Activated CD4-positive, alpha-beta T cell treated with anti-CD3 and anti-CD28 coated beads, Interleukin-2, Interleukin-4, amounts not matched to agents 100 ng/mL and 50 ng/mL, durations not matched to agents 16 hours and 8 hours (primary cell): Measurements from ENCODE around the gene HAUS2.
"Not testable (repeated sequence)": the region's sequence is repeated elsewhere in the genome, so short reads cannot be mapped to it uniquely, and the experiment has no call there.

Experiments
- DNase-seq: peaks from one replicate; pipeline ENCODE4 v3.0.0-alpha.2; 2020; ENCODE audit warnings: low spot score

Gene HAUS2

GRCh38 chr15:42548249-42549031 is at the start of gene HAUS2, which contains the start of gene LRRC57:
Gene HAUS2 (plus strand): TSS chr15:42548838. CDS start chr15:42548873, 35 bp downstream.
Gene LRRC57 (minus strand): TSS chr15:42548793. CDS start chr15:42548434, 359 bp downstream.
- peak; percentile 90 for DNase-seq

DNA sequence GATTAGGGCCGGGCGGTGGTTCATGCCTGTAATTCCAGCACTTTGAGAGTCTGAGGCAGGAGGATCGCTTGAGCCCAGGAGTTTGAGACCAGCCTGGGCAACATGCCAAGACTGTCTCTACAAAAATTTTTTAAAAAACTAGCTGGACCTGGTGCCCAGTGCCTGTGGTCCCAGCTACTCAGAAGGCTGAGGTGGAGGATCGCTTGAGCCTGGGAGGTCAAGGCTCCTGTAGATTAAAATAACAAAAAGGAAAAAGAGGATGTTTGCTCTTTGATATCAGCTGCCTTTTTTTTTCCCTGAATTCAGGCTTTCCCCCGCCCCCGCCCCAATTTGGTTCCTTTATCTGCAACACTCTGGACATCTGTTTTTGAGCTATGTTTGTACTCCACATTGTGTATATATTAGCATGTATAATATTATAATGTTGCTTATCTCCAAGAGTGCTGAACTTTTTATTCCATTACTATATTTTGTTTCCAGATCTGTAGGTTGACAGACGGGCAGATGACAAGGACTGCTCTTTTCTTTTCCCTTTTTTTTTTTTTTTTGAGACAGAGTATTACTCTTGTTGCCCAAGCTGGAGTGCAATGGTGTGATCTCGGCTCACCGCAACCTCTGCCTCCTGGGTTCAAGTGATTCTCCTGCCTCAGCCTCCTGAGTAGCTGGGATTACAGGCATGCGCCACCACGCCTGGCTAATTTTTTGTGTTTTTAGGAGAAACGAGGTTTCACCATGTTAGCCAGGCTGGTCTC is 48.6 kb upstream of the HAUS2 start:
- DNase-seq = no peak

DNA sequence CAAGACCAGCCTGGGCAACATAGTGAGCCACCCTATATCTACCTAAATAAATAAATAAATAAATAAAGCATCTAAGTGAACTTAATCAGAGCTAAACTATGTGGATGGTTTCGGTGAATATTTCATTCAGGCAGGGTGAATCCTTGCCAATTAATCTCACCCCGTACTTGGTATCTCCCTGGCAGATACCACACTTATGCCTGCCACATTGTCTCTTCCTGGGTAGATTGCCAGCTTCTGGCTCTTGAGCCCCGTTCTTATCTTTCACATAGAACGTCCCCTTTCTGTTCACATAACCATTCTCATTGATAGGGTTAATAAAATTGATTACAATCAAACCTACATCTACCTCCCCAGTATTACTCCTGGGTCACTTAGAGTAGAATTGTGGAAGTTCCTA is 46.2 kb upstream of the HAUS2 start:
- no peak for DNase-seq

GRCh38 chr15:42503825-42504224 is 44.8 kb upstream of the HAUS2 start:
- no peak for DNase-seq

GRCh38 chr15:42504631-42505030 is 44.0 kb upstream of the HAUS2 start:
- DNase-seq = no peak

DNA sequence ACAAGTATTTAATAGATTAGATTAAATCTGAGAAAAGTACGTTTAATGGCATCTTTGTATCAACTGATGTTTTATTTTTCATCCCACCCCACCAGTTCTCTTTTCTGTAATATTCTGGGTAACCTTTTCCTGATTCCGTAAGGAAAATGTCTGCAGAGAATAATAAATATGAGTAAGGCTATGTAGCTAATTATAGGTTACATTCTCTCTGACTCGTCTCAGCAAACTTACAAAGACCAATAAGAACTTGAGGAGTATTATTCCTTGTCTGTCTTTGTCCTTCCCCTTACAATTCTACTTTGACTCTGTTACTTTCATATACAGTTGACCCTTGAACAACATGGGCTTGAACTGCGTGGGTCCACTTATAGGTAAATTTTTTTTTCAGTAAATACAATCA is 41.1 kb upstream of the HAUS2 start:
- DNase-seq = no peak

DNA sequence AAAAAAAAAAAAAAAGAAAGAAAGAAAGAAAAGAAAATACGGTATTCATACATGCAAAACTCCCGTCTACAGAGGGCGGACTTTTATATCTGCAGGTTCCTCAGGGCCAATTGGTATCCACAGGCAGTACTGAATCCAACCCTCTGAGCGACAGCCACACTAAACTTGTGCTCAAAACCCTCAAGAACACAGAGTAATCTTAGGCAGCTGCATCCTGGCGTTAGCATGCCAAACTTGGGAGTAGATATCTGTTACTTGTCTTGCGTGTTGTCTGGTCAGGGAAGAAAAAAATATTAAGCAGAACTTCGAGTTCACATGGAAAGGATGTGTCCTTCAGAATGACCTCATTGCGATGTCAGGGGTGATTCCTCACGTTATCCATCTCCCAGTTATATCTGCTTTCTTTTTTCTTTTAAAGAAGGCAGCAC is 40.4 kb upstream of the HAUS2 start:
- no peak for DNase-seq

DNA sequence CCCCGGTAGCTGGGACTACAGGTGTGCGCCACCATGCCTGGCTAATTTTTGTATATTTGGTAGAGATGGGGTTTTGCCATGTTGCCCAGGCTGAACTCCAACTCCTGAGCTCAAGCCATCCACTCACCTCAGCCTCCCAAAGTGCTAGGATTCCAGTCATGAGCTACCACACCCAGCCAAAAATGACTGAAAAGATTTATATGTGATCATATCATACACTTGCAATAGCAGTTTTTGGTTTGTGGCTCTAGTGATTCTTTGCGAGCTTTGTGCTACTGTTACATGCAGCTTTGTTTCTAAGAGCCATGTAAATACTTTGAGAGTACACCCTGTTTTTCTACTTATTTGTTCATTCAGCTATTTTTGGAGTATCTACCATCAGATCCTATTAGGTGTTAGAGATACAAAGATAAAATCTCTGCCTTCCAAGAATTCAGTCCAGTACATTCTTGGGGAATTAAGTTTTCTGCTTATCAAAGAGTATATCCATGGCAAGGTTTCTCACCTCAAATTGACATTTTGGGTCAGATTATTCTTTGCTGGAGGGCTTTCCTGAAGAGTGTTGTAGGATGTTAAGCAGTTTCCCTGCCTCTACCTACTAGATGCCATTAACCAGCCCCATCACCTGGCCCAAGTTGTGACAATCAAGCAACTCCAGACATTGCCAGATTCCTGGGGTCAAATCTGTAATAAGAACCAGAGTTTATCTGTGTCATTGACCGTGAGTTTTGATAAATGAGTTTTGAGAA is 38.2 kb upstream of the HAUS2 start:
- no peak for DNase-seq

DNA sequence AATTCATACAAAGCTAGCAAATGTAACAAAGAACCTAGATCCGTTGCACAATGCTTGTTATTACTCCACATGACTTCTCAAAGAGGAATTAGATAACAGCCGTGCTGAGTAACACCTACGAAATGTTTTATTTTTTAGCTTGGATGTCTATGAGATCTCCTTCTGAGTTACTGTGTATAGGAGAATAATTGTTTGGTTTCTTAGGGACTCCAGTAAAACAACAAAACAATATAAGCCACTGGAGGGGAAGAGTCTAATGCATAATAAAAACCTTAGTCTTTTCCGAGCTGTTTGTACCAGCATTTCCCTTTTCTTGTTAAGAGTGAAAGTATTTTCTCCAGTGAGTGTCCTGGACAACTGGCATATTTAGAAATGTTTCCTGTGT is 37.6 kb upstream of the HAUS2 start:
- no peak for DNase-seq

DNA sequence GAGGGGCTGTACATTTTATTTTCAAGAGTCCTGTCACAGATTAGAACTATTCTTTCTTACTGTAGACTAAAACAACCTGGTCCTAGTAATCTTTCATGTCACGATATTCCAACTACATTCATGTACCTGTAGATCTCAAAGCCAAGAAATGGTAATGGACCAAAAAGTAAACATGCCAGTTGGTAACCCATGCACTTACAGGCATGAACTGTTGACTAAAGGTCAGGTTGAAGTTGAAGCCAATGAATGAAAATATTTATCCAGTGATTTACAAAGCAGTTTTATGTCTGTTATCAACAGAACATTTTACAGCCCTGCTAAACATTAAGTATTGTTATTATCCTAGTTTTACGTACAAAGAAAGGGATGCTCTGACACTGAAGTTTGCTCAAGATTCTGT is 25.3 kb upstream of the HAUS2 start:
- DNase-seq = no peak

- no peak for DNase-seq
These were observed 19.7 kb upstream of the HAUS2 start for GRCh38 chr15:42528970-42529369.

DNA sequence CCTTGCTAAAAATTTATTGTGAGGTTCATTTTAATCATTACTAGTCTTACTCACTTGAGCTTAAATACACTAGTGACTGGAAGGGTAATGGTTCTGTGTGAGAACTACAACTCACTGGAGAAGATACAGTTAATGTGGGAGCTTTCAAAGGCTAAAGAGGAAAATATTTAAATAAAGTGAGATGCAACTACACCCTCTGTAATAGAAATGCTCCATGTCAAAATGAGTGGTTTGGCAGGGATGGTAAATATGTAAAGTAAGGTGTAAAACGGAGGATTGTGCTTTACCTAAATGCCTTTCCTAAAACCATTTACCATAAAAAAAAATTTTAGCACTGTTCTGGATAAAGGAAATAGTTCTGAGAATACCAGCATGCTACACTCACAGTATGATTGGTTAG is 15.4 kb upstream of the HAUS2 start:
- no peak for DNase-seq

DNA sequence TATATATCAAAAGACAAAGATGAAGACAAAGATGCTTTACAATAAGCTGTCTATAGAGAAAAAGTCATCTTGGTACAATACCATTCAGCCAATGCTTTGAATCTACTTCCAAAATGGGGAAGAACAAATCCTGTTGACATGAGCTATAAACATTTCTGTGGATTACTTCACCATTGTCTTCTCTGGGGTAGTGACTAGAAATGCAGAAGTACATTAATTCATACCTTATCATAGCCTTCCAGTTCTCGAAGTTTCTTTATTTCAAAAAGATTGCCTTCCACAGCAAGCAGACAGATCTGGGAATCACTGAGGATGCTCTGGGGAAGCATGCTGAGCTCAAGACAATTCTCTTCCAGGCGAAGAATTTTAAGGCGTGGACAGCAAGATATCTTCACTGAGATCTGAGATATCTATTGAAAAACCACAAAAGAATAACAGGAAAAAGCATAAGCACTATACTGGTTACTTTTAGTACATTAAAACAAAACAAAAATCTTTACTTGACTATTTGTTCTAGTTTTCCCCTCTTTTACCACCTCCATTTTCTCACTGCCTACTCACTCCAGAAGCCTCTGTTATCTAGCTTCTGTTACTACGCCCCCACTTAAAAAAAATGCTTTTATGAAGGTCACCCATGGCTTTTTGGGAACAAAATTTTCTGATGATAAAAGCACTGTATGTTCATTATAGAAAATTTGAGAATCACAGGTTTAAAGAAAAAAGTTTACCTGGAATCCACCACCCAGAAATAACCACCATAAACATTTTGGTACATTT is 3.6 kb upstream of the HAUS2 start:
- no peak for DNase-seq

DNA sequence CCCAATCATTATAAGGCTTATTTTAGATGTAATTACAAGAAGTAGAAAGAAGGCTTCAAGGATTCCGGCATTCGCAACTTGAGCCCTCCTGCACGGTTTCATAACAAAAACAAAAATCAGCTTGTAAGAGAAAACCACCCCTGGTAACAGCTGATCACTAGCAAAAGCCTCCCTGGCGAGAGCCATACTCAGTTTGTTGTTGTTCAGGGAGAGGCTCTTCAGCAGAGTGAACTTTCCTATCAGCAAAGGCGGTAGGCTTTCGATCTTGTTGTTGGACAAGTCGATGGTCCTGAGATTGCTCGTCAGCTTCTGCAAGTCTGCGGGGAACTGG is 755 bp upstream of the HAUS2 start:
- DNase-seq = no peak

DNA sequence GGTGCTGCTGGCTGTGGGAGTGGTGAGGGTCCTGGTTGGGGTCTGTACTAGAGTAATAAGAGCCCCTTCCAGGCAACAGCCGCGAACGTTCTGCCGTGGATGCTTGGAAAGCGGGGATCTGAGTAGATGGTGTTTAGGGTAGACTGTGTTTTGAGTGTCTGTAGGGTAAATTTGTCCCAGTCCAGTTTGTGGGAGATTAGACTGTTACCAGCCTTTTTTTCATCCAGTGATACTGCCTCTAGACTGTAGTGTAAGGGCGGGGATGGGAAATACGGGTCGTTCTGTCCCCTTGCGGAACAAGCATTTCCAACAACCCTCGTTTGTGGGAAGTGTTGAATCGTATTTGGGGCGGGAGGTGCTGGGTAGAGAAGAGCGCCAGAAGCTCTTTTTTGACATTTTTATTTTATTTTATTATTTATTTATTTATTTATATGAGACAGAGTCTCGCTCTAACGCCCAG is 424 bp downstream of the HAUS2 start:
- peak; percentile 33 for DNase-seq

- no peak for DNase-seq
These were observed 1.2 kb downstream of the HAUS2 start for GRCh38 chr15:42549741-42550392.

DNA sequence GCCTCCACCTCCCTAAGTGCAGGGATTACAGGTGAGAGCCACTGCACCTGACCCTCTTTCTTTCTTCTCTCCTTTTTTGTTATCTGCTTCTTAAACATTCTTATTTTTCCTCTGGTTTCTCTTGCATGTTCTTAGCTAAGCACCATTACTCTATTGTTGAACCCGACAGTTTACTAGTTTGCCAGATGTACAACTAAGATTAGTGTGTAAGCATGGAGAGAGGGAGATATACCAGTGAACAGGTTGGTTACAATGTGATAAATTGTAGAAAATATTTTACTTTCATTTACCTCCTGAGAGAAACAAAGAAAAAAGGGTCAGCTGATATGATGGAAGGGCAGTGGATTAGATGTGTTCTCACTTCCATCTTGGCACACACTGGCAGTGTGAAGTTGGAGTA is 4.9 kb downstream of the HAUS2 start:
- DNase-seq = no peak

DNA sequence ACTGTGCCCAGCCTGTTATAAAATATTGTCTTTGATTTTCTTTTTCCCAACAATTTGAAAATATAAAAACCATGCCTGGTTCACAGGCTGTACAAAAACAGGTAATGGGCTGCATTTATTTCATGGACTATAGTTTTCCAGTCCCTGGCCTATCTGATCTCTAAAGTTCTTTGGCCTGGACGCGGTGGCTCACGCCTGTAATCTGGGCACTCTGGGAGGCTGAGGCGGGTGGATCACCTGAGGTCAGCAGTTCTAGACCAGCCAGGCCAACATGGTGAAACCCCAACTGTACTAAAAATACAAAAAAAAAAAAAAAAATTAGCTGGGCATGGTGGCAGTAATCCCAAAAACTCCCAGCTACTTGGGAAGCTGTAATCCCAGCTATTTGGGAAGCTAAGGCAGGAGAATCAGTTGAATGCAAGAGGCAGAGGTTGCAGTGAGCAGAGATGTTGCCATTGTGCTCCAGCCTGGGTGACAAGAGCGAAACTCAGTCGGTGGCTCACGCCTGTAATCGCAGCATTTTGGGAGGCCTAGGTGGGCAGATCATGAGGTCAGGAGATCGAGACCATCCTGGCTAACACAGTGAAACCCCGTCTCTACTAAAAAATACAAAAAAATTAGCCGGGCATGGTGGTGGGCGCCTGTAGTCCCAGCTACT is 8.0 kb downstream of the HAUS2 start:
- DNase-seq = not testable (repeated sequence)

- DNase-seq = no peak
These were observed 10.1 kb downstream of the HAUS2 start for GRCh38 chr15:42558739-42559138.

DNA sequence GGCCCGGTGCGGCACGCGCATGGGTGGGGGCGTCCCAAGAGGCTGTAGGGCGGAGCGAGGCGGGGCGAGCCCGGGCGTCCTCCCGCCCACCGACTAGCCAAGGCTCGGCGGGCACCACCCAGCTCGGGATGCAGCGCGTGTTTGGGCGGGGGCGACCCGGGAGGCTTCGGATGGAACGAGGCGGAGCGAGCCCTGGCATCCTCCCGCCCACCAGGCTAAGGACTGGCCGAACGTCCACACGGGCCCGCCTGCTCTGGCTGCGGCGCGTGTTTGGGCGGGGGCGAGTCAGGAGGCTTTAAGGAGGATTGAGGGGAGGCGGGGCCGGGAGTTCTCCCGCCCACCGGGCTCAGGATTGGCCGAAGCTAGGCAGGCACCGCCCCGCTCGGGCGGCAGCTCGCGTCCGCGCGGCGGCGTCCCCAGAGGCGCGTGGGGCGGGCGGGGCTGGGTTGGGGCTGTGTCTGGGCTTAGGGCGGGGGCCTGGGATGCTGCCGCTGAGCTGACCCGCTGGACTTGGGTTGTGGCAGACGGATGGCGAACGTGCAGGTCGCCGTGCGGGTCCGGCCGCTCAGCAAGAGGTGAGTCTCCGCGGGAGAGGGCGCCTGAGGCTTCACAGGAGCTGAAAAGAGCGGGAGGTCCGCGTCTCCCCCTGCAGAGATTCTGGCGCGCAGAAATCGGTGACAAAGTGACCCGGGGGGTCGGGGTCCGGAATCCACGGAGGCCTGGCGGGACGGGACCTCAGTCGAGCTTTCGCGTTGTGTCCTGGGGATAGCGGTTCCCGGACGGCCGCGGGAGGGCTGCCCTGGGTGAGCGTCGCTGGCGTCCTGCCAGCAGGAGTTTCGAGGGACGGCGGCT is 26.8 kb downstream of the HAUS2 start, which contains the start of gene STARD9:
TSS of gene STARD9 (plus strand) at position 419 of the 852 bp plus-strand sequence. CDS start at position 529, 110 bp downstream.
- peak; percentile 96 for DNase-seq
